ENCODE measurements around the gene DLG5. TPM values are rescaled to one million over a fixed set of nuclear protein-coding genes. Genes with fewer than 3 reads are reported as not detected.
A peak's percentile ranks its signal among the peaks of the same experiment; 100 is the strongest.

The DLG5 gene
- total RNA-seq, 2 donors from 2014 or later: 3.2 to 6.5 TPM

DNA sequence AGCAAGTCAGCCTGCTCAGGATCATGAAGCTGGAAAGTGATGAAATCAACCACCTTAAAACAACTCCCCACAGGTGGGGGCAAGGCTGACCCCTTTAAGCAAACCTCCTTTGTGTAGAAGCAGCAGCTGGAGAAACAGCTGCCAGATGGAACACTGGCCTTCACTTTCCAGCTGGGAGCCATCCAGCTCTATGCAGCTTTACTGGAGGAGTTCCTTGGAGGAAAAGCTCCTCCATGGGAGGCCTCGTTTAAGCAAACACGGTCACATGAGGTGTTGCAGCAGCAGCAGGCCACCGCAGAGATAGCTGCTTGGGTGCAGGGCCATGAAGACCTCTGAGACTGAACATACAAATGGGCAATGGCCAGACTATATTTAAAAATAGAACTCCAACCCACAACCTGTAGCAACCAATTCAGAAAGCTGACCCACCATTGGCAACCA lies 13.0 kb upstream of the DLG5 start:
- no peaks in the 10 kb centered on the region for H3K4me1 Mint-ChIP-seq (ENCODE audit: low read depth)
- no peak overlapping the region for H3K27ac Mint-ChIP-seq
- H3K9me3 Mint-ChIP-seq: no peaks in the 10 kb centered on the region
- H3K4me3 Mint-ChIP-seq: no peak overlapping the region
- DNase-seq (no peak), ATAC-seq (replicated peaks in 1 of 2) (no peak)
- H3K27me3 Mint-ChIP-seq (ENCODE audit: low read depth): peaks cover 20% of the 10 kb centered on the region
- no peaks in the 10 kb centered on the region for H3K36me3 Mint-ChIP-seq (ENCODE audit: insufficient read depth in 2 of 2)

DNA sequence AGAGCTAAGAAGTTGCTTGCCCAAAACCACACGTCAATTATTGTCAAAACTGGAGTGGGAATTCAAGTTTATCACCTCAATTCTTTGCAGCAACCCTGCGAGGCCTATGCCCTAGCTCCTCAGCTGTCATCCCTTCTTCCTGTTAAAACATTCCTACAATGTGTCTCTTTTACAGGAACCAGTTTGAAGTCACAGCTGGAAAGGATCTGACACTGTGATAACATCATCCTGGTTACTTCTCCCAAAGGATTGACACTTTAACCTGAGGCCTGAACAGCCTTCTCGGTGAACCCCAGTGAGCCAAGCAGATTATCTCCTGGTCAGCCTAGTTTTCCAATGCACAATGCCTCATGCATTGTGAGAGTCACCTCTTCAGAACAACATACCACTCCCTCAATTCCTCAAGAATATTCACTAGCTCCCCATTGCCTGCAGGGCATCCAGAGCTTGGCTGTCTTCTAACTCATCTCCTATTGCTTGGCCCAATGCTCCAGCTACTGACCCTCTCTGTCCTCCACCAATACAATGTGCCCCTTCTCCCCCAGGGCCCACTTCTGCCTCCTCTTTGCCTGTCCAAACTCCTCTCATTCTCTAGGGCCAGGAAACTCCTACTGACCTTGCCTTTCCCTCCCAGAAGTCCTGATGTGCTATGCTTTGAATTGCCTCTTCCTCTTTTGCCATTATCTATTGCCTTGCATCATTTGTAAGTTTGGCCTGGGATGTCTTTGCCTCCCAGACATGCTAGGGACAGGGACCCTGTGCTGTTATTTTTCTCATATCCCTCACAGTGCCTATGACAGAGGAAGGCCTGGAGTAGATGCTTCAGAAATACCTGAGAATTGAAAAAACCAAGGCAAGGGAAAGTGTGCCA lies 10.4 kb upstream of the DLG5 start:
- Mint-ChIP-seq H3K27me3 (ENCODE audit: low read depth) (peaks cover 9% of the 10 kb centered on the region), H3K4me1 (ENCODE audit: low read depth) (no peaks in the 10 kb centered on the region), H3K27ac (no peak overlapping the region), H3K4me3 (no peak overlapping the region), H3K9me3 (no peaks in the 10 kb centered on the region), H3K36me3 (ENCODE audit: insufficient read depth in 2 of 2) (no peaks in the 10 kb centered on the region)
- ATAC-seq (replicated peaks in 1 of 2) (no peak), DNase-seq (no peak)

DNA sequence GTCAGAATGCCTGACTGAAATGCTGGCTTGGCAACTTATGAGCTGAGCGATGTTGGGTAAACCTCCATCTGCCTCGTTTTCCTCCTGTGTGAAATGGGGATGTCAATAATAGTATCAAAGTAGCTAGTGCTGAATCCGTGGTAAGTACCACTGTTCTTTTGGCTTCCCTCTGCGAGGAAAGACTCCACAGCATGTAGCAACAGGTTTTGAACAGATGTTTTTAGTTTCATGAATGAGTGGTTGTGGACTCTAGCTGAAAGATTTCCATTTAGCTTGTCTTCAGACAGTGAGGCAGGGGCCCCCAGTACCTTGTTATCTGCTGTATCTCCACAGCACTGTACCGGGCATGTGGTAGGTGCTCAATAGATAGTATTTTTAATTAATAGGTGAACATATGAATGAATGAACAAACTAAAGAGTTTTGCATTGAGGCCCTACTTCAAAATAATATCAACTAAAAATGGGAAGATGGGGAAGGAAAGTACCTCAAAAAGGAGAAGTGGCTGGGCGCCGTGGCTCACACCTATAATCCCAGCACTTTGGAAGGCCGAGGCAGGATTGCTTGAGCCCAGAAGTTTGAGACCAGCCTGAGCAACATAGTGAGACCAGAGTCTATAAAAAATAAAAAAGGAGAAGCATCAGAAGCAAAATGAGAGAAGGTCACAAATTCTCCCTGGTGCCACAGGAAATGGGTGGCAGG lies 5.6 kb upstream of the DLG5 start:
- peaks cover 25% of the 10 kb centered on the region for H3K27me3 Mint-ChIP-seq (ENCODE audit: low read depth)
- no peaks in the 10 kb centered on the region for H3K9me3 Mint-ChIP-seq
- no peak overlapping the region for H3K4me3 Mint-ChIP-seq
- no peaks in the 10 kb centered on the region for H3K4me1 Mint-ChIP-seq (ENCODE audit: low read depth)
- H3K36me3 Mint-ChIP-seq (ENCODE audit: insufficient read depth in 2 of 2): no peaks in the 10 kb centered on the region
- no peak overlapping the region for H3K27ac Mint-ChIP-seq
- no peak for DNase-seq
- ATAC-seq (replicated peaks in 1 of 2): no peak

DNA sequence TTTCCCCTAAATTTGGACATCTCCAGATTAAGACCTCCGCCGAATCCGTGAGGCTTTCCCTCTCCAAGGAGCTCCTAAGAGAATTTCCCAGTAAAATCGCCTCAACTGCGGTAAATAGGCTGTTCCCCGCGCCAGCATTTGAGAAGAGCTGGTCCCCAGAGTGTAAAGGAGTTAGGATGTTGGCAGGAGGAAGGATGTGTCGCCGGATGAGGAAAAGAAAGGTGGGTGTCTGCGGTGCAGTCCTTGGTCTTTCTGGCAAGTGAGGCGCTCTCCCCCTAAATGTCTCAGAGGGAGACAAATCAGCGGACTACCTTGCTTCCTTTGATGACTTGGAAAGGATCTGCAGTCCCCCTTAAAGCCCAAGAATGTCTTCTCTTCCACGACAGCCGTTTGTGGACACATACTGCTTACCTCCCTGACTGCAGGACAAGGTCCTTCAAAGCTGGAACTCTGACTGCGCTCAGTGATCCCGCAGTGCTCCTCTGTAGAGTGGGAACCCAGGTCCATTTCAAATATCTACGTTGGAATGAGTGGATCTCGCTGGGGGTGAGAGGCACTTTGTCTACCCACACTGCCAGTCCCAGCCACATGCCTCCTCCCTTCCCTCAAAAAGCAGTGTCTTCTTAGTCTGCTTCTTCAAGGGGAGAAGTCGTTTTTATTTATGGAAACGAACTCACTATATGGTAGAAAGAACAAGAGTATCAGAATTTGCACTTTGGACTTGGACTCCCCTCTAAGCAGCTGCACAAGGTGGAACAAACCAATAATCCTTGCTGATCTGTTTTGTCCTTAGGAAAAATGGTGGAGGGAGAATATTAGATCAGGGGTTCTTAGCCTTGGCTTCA lies 1.1 kb upstream of the DLG5 start:
- Mint-ChIP-seq H3K9me3 (no peaks in the 10 kb centered on the region), H3K36me3 (ENCODE audit: insufficient read depth in 2 of 2) (no peaks in the 10 kb centered on the region), H3K4me3 (peak overlapping the region; percentile 75 to 76), H3K27ac (no peak overlapping the region), H3K27me3 (ENCODE audit: low read depth) (peaks cover 41% of the 10 kb centered on the region), H3K4me1 (ENCODE audit: low read depth) (peaks cover 6% of the 10 kb centered on the region)
- no peak for ATAC-seq (replicated peaks in 1 of 2)
- DNase-seq: no peak

DNA sequence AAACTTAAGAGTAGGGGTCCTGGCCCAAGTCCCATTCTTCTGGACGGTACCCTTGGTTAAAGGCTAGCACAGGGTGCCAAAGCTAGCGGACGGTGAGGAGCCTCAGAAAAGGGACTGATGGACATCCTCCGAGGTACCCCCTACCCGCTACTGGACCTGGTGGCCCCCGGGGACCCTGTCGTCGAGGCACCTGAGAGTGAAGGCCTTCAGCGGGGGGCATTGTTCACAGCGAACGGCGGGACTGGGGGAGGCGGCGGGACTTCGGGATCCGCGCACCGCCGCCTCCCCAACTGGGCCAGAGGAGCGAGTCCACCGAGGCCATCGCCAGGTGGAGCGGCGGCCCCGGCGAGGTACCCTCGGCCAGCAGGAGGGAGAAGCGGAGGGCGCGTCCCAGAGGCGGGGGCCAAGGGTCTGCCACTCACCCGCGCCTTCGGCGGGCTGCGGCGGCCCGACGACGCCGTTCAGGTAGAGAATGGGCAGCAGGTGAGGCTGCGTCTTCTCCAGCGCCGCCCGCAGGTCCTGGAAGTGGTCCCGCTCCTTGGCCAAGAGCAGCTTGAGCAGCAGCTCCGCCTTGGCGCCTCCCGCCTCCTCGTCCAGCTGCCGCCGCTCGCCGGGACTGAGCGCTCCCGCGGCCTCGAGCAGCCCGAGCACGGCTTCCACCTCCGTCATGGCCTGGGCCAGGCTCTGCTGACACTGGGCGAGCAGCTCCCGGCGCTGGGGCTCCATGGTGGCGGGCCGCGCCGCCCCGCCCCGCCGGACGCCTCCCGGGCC lies 575 bp downstream of the DLG5 start:
- peaks cover 32% of the 10 kb centered on the region for H3K27me3 Mint-ChIP-seq (ENCODE audit: low read depth)
- DNase-seq: peak; percentile 50 to 55
- peak overlapping the region; percentile 42 to 67 for H3K4me3 Mint-ChIP-seq
- H3K36me3 Mint-ChIP-seq (ENCODE audit: insufficient read depth in 2 of 2): no peaks in the 10 kb centered on the region
- H3K27ac Mint-ChIP-seq: no peak overlapping the region
- H3K4me1 Mint-ChIP-seq (ENCODE audit: low read depth): peaks cover 6% of the 10 kb centered on the region
- no peaks in the 10 kb centered on the region for H3K9me3 Mint-ChIP-seq
- ATAC-seq (replicated peaks in 1 of 2): peak; percentile 85 to 86

DNA sequence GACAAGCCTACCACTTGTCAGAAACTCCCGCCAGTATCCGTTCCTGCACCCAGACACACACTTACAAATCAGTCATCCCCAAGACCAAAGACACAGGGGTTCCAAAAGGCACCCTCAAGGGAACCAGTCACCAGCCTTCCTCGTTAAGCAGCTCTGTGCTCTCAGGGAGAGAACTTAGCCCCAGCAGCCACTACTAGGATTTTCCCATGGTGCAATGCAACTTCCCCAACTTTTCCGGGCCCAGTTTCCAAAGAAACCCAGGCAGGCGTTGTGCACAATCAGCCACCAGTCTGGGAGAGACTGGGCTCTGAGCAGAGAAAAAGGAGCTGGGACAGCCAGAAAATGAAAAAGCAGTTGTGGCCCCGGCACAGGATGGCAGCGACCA lies 1.2 kb downstream of the DLG5 start:
- Mint-ChIP-seq H3K4me3 (peak overlapping the region; percentile 42 to 67), H3K27ac (no peak overlapping the region), H3K36me3 (ENCODE audit: insufficient read depth in 2 of 2) (no peaks in the 10 kb centered on the region), H3K4me1 (ENCODE audit: low read depth) (peaks cover 6% of the 10 kb centered on the region), H3K9me3 (no peaks in the 10 kb centered on the region), H3K27me3 (ENCODE audit: low read depth) (peaks cover 32% of the 10 kb centered on the region)
- no peak for DNase-seq
- no peak for ATAC-seq (replicated peaks in 1 of 2)

DNA sequence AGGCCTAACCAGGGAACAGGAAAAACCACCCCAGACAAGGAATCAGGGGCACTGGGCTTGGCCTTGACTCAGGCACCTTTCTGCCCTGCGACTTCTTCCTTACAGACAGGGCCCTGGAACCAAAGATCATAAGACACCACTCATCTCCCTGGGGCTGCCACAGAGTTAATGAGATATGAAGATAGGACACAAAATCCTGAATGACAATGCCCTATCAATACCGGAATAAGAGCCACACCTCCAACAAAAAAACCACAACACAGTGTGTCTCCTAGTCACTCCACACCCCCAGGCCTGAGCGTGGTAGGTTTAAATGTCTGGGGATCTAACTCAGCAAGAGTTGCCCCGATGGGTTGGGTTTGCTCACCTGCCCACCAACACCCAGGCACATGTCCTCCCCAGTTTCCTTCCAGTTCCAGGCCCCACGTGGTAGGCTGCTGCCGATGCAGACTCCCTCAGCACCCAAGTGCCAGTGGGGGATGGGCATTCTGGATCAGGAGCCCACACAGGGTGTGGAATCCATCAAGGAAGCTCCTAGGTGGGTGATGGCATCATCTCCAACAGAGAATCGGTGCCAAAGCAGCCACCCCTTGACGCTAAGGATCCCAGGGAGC lies 3.9 kb downstream of the DLG5 start:
- ATAC-seq (replicated peaks in 1 of 2) (no peak), DNase-seq (no peak)
- no peak overlapping the region for H3K4me3 Mint-ChIP-seq
- H3K36me3 Mint-ChIP-seq (ENCODE audit: insufficient read depth in 2 of 2): no peaks in the 10 kb centered on the region
- H3K27ac Mint-ChIP-seq: no peak overlapping the region
- no peaks in the 10 kb centered on the region for H3K9me3 Mint-ChIP-seq
- H3K27me3 Mint-ChIP-seq (ENCODE audit: low read depth): peaks cover 21% of the 10 kb centered on the region
- H3K4me1 Mint-ChIP-seq (ENCODE audit: low read depth): peaks cover 6% of the 10 kb centered on the region

DNA sequence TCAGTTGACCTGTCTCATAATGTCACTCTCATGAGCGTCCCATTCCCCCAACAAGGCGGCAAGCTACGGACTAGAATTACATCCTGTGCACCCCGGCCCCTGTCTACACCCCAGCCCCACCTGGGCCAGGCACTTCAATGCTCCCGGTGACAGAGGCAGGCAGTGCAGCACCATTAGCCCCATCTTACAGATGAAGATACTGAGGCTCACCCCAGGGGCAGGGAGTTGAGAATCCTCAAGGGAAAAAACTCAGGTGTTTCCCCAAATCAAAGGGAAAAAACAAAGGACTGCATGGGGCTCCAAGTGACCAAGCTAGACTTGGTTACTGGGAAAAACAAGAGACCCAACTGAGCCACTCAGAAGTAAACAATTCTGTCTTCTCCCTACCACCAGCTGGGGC lies 4.5 kb downstream of the DLG5 start:
- no peak overlapping the region for H3K4me3 Mint-ChIP-seq
- H3K27ac Mint-ChIP-seq: no peak overlapping the region
- H3K36me3 Mint-ChIP-seq (ENCODE audit: insufficient read depth in 2 of 2): no peaks in the 10 kb centered on the region
- ATAC-seq (replicated peaks in 1 of 2): no peak
- H3K27me3 Mint-ChIP-seq (ENCODE audit: low read depth): peaks cover 15% of the 10 kb centered on the region
- DNase-seq: no peak
- H3K9me3 Mint-ChIP-seq: no peaks in the 10 kb centered on the region
- peaks cover 6% of the 10 kb centered on the region for H3K4me1 Mint-ChIP-seq (ENCODE audit: low read depth)

DNA sequence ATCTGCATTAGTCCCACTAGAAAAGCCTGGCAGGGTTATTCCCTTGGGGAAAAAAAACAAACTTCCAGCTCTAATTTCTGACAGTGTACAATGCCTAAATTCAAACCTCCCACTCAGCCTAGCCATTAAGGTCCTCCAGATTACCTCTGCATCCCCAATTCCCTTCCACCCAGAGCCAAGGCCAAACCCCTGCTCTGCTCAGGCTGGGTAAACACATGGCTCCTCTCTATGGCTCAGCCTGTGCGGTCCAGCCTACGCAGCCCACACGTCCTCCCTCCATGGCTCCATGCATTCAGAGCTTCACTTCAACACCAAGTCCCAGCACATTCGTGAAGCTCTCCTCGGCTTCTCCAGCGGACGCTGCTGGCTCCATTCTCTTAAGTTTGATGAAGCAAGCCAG lies 5.2 kb downstream of the DLG5 start:
- Mint-ChIP-seq H3K4me1 (ENCODE audit: low read depth) (peaks cover 6% of the 10 kb centered on the region), H3K36me3 (ENCODE audit: insufficient read depth in 2 of 2) (no peaks in the 10 kb centered on the region), H3K27me3 (ENCODE audit: low read depth) (peaks cover 15% of the 10 kb centered on the region), H3K9me3 (no peaks in the 10 kb centered on the region), H3K27ac (no peak overlapping the region), H3K4me3 (no peak overlapping the region)
- ATAC-seq (replicated peaks in 1 of 2) (no peak), DNase-seq (no peak)

DNA sequence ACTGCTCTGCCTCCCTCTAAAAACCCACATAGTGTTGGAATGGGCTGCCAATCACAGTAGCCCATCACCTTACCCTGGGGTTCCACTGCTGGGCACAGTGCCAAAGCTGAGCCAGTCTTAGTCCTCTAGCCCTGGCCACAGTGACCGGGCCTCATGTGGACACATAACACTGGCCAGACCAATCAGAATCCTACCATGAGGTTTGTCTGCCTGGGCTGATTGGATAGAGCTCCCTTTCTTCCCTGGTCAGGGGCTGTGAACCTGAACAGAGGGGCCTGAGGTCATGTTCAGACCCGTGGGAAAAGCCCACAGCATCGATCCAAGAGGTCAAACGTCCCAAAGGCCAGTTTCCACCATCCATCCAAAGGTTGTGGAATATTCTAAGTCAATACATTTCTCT lies 6.1 kb downstream of the DLG5 start:
- H3K27me3 Mint-ChIP-seq (ENCODE audit: low read depth): peaks cover 14% of the 10 kb centered on the region
- no peaks in the 10 kb centered on the region for H3K9me3 Mint-ChIP-seq
- ATAC-seq (replicated peaks in 1 of 2): no peak
- no peak overlapping the region for H3K4me3 Mint-ChIP-seq
- H3K4me1 Mint-ChIP-seq (ENCODE audit: low read depth): peaks cover 5% of the 10 kb centered on the region
- no peaks in the 10 kb centered on the region for H3K36me3 Mint-ChIP-seq (ENCODE audit: insufficient read depth in 2 of 2)
- H3K27ac Mint-ChIP-seq: no peak overlapping the region
- no peak for DNase-seq

DNA sequence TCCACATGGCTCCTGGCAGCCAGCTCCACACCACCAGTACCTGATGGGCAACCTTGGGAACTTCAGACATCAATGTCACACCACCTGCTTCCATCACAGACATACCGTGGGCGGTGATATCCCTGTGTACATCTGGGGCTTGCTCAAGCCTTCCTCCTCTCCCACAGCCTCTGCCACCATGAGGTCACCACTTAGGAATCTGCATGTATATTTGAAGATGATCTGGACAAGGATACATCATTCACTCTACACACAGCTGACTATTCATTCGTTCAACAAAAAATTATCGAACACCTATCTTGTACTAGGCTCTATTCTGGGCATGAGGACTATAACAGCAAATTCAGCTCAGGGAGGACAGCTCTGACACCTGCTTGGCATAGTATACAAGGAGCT lies 6.8 kb downstream of the DLG5 start:
- Mint-ChIP-seq H3K36me3 (ENCODE audit: insufficient read depth in 2 of 2) (no peaks in the 10 kb centered on the region), H3K27me3 (ENCODE audit: low read depth) (peaks cover 9% of the 10 kb centered on the region)

More for the DNA sequence above, 6.8 kb downstream of the DLG5 start:
- ATAC-seq (replicated peaks in 1 of 2): no peak
- DNase-seq: no peak
- Mint-ChIP-seq H3K4me3 (no peak overlapping the region), H3K9me3 (no peaks in the 10 kb centered on the region), H3K27ac (no peak overlapping the region), H3K4me1 (ENCODE audit: low read depth) (no peaks in the 10 kb centered on the region)

Measured in activated T-cell treated with anti-CD3 and anti-CD28 coated beads, Interleukin-2, amount 50 U/mL, for 72 hours (primary cell).